Limb (tissue), 2 donors: ENCODE data around the gene SAPCD2.

ENCODE experiments used
- DNase-seq, 2 donors: peaks; one replicate each; pipeline ENCODE4 v3.0.0-alpha.2; 2016; ENCODE audit errors: extremely low spot score in 2 of 2

The SAPCD2 gene

DNA sequence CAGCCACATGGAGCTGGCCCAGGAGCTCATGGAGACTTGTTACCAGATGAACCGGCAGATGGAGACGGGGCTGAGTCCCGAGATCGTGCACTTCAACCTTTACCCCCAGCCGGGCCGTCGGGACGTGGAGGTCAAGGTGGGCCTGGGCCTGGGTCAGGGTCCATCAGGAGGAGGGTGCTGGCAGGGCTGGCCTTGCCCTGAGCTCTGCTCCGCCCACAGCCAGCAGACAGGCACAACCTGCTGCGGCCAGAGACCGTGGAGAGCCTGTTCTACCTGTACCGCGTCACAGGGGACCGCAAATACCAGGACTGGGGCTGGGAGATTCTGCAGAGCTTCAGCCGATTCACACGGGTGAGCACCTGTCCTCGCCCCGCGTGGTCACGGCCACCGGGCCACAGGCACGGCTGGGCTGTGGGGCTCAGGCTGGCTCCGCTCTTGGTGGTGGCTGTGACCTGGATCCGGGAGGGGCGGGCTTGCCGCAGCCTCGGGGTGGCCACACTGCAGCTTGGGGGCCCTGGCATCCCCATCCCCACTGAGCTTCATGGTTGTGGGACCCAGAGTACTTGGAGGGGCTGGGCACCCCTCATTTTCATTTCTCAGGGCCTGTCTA is 37.1 kb upstream of the SAPCD2 start:
- no peak for DNase-seq

DNA sequence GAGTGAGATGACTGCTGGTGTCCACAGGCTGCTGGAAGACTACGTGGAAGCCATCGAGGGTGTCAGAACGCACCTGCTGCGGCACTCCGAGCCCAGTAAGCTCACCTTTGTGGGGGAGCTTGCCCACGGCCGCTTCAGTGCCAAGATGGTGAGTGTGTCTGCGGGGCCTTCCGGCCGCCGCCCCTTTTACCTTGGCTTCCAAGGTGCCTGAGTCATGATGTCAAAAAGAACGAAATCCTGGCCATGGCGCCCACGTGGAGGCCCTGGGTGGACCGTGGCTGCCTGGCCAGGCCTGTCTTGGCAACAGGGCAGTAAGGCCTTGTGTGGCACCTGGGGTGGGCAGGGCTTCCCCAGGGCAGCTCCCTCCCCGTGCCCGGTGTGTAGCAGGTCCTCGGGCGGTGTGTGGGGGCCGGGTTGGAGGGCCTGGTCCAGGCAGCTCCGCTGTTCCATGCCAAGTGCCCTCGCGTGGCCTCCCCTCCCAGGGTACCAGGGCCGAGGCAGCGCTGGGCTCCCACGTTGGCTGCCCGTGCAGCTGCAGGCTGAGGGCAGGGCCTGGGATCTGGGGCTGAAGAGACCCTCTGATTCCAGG is 36.4 kb upstream of the SAPCD2 start:
- DNase-seq: no peak

DNA sequence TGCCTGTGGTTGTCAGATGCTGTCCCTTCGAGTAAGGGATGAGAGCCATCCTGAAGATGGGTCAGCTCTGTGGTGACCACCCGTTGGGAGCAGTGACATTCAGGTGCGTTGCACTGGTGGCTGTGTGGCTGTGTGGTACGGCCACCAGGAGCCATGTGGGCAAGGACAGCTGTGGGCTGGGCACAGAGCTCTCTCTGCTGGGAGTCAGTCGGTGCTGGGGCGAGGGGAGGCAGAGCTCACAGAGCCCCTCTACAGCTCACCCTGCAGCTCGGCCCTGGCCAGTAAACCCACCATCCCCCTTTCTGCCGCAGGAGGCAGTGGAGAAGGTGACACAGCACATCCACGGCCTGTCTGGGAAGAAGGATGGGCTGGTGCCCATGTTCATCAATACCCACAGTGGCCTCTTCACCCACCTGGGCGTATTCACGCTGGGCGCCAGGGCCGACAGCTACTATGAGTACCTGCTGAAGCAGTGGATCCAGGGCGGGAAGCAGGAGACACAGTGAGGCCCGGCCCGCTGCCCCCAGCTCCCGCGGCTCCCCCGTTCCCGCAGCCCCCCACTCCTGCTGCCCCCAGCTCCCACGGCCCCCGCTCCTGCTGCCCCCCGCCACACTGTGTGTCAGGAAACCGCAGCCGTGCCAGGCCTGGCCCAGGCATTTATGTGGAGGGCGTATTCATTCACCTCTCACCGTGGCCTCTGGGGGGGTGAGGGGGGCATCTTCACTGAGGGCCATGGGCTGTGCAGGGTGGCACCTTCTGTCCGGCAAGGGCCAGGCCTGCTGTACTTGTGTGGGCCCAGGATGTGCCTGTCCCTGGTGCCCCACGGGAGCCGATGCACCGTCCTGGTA is 35.7 kb upstream of the SAPCD2 start:
- no peak for DNase-seq

DNA sequence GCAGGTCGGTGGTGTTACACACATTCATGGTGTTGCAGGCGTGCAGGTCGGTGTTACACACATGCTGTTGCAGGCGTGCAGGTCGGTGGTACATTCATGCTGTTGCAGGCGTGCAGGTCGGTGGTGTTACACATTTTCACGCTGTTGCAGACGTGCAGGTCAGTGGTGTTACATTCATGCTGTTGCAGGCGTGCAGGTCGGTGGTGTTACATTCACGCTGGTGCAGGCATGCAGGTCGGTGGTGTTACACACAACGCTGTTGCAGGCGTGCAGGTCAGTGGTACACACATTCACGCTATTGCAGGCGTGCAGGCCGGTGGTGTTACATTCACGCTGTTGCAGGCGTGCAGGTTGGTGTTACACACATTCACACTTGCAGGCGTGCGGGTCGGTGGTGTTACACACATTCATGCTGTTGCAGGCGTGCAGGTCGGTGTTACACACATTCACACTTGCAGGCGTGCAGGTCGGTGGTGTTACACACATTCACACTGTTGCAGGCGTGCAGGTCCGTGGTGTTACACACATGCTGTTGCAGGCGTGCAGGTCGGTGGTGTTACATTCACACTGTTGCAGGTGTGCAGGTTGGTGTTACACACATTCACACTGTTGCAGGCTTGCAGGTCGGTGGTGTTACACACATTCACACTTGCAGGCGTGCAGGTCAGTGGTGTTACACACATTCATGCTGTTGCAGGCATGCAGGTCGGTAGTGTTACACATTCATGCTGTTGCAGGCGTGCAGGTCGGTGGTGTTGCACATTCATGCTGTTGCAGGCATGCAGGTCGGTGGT is 33.0 kb upstream of the SAPCD2 start:
- DNase-seq: no peak

DNA sequence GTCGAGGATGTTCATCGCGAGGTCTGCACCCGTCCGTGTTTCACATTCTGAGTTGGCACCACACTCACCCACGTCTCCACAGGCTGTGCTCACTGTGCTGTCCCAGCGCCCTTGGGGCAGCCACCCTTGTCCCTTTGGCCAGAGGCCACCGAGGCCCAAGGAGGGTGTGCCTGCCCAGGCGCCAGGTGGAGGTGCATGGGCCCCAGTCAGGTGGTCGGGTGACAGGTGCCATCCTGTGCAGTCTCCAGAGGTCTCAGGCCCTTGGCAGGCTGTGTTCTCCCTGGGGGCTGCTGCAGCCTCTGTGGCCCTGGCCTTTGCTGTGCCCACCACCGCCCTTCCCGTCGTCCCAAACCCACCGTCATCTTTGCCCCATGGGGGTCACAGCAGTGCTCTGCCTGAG is 28.9 kb upstream of the SAPCD2 start:
- DNase-seq: no peak

DNA sequence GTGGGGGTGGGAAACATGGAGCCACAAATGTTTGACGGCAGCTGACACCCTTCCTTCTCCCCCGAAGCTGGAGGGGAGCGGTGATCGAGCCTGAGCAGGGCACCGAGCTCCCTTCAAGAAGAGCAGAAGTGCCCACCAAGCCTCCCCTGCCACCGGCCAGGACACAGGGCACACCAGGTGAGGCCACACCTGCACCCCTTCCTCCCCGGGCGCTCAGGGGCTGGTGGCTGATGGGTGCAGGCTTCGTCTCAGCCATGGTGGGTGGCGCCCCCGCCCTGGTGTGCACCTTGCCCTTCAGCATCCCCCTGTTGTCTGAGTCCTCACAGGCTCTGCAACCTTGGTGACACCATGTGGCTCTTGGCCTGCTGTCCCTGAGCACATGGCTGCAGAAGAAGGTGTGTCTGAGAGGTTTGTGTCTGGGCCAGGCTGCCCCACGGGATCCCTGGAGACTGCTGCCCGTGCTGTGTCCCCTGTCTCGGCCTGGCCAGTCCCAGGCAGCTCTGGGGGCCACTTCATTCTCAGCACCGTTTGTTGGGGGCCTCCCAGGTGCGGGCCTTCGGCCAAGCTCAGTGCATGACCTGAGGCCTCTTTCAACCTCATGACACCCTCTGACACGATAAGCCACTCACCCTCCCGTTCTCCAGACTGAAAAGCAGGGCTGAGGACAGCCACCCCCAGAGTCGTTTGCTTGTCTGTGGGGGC is 27.6 kb upstream of the SAPCD2 start:
- no peak for DNase-seq

DNA sequence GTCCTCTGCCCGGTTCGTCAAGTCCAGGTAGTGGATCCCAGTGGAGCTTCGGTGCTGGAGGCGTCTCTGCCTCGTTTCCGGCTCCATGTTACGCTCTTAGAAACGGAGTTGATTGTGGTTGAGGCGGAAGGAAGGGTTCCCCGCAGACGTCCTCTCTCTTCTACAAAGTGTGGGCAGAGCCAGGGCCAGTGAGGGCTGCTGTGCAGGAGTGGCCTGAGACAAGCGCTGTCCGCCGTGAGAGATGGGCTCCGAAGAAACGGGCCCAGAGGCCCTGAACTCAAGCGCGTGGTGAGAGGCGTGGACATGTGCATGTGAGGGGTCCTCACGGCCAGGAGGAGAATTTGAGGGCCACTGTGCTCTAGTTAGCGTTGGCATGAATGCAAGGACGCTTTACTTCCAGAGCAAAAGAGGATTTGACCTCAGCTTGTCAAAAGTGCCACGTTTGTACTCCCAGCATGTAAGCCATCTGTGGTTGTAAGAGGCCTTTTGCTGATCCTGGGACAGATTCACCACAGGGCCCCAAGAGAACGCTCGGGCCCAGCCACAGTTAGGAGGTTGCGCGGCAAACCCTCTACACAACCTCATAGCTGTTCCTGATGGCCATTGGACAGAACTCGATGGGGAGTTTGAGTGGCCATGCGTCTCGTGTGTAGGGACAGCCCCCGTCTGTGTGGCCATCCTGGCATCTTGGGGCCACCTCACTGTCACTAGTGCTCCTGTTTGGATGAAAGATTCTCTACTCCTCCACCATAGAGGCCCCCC is 26.6 kb upstream of the SAPCD2 start:
- no peak for DNase-seq

DNA sequence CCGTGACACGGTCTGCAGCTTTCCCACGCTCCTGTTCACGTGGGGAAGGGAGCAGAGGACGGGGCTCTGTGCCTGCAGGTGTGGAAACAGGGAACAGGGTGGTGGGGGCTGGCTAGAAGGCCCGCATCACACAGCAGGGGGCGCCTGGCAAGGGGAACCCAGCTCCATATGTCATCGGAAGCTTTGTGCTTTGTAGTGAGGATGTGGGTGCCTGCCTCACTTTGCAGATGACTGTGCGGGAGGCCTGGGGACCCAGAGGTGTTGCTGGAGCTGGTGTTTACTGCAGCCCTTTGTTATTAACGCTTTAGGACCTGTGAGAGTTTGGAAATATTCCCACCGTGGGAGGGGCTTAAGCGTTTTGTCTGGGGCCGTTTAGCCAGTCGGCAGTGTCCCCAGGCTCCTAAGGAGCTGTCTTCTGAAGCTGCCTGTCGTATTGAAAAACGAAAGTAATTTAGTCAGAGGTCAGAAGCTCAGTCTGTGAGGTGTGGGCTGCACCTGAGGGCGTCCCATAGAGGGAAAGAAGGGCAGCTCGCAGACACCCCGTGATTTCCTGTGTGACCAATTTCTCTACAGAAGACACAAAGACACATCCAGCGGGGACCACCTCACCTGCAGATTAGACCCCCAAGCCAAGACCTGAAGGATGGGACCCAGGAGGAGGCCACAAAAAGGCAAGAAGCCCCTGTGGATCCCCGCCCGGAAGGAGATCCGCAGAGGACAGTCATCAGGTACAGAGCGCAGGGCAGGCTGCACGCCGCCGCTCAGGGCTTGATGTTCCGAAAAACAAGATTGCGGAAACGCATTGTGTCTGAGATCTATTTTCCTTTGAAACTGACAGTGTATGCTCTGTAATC is 25.5 kb upstream of the SAPCD2 start:
- DNase-seq: no peak

DNA sequence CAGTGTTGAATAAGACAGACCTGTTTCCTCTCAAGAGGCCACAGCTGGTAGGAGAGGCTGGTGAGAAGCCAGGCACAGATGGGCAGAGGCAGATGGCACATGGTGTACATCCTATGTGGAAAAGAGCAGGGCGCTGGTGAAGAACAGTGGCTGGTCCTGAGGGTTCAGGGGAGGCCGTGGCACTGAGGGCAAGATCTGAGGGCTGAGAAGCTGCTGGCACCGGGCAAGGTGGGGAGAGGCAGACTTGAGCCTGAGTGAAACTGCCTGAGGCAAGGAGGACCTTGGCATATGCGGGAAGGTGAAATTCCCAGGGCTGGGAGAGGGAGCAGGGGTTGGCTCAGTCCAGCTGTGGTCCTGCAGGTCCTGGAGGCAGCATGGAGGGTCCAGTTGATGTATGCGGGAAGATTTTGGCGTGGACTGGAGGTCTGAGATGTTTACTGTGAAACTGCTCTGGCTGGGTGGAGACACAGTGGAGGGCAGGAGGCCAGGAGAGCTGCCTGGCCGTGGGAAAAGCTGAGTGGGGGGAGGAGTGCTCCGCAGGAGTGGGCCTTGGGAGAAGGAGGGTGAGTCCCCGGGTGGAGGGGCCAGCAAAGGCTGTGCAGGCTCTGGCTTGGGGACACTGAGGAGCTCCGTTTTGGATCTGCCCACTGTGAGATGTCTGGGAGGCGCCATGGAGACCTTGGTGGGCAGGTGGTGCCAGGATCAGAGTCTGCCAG is 19.0 kb upstream of the SAPCD2 start:
- DNase-seq: no peak

DNA sequence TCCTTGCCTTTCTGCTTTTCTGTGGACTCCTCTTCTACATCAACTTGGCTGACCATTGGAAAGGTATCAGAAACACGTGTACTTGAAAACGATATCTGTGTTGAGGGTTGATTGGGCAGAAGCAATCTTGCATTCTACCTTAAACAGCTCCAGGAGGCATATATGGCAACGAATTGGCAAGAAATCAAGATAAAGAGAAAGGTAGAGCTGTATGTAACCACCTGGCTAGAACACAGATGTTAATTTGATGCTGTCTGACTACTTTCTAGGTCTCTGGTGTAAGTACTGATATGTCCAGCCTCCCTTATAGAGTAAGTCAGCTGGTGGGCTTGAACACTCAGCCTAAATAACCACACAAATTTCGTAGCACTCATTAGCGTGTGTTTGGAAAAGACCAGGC is 17.8 kb upstream of the SAPCD2 start:
- DNase-seq: no peak

DNA sequence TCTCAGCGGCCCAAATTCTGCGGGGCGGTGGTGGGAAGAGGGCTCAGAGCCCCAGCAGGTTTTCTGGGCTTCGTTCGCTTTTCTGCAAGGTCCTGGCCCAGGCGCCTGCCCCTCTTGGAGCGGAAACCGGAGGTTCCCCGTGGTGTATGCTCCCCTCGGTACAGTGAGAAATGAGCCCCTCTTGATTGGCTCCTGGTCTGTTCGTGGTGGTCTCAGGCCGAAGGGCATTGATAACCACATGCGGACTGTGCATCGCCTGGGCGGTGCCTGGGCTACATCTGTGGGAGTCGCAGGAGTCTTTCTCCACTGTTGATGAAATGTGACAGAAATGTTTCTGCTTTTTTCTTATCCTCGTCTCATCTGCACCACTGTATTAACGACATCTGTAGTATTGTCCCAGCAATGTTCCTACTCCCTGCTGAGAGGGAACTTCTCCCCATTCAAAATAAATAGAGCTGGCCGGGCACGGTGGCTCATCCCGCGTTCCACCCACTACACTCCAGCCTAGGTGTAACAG is 17.1 kb upstream of the SAPCD2 start:
- DNase-seq: no peak

DNA sequence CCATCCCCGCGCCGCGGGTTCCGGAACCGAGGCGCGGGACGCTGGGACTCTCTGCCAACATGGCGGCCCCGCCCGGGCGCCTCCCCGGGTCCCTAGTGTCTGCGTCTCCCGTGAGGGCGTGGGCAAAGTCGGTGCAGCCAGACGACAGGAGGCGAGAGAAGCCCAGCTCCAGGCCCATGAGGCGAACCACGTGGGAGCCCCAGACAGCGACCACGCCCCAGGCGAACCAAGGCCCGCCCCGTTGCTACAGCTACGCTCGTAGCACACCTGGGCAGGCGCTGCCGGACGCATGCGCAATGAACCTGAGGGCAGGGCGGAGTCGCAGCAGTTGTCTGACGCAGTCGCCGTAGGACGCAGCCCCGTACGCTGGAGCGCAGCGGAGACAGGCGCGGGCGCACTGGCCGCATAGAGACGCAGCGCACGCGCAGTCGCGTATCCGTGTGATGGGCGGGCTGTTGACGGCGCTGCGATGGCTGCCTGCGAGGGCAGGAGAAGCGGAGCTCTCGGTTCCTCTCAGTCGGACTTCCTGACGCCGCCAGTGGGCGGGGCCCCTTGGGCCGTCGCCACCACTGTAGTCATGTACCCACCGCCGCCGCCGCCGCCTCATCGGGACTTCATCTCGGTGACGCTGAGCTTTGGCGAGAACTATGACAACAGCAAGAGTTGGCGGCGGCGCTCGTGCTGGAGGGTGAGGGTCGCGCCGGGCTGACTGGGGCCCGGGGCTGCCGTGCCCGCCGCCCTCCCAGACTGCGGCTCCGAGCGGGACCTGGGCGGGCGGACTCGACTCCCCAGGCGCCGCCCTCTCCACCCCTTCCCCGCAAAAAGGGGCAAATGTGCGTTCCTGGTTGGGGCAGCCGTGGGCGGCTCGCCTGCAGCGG is 16.4 kb upstream of the SAPCD2 start, which contains the start of gene MAN1B1:
MAN1B1 (plus strand) TSS at position 455 of the 878 bp plus-strand sequence; CDS start at position 470, 15 bp downstream.
- peak; percentile 97 to 98 for DNase-seq

DNA sequence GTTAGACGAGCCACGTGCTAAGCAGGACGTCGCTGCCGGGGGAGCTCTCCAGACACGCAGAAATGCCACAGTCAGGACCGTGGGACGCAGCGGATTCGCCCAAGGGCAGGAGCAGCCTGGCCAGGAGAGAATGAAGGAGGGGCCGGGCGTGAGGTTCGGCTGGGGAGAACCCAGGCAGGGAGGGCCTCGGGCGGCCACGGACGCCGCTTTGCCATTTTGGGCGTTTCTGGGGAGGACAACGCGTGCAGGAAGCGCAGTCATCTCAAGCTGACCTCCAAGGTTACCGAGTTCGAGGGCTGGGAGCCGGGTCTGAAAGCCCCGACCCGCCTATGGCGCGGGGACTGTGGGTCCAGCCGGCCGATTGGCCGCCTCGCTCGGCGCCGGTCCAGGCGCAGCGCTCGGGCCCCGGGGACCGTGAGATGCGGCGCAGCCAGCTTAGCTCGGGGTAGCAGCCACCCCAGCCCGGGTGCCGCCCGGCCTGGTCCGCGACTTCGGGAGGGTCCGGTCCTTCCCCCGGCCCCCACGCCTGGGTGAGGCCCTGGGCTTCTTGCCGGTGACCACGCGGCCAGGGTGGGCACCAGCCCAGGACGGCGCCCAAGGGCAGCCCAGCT is 15.7 kb upstream of the SAPCD2 start:
- DNase-seq: peak in 1 of 2 donors; percentile 56

DNA sequence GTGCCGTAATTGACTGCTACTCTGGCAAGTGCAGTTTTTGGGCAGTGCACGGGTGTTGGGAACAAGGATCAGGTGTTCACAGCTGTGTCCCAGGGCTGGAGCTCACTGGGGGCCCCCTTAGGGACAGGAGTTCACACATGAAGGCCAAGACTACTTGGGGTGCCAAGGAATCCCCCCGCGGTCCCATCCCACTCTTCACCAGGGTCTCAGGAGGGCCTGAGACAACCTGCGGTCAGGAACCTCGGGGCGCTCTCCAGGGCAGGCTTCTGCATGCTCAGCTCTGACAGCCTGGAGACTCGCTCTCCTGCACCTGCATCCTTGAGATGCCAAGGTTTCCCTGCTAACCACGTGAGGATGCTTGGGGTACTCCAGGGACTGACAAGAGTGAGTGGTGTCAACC is 14.2 kb upstream of the SAPCD2 start:
- DNase-seq: no peak

DNA sequence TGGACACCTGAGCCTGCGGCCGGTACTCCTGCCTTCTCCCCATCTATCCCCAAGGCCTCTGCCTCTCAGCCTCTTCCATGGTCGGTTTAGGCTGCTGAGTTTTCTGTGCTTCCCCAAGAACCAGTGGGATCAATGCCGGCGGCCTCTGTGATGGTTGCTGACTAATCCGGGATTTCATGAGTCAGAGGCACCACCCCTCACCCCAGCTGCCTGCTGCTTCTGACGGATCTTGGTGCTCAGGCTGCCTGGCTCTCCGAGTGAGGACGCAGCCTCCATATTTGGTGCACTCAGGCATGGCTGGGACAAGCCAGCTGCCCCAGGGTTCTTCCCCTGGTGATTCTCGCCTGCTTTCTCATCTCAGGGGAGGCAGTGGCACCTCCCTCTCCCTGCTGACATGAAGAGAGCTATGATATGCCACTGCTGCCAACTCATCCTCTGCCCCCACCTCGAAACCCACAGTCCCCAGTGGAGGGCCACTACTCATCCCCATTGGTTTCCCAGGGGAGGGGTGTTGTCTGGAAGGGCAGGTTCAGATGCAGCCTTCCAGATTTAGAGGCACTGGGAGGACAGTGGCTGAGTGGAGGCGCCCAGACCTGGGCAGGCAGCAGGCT is 13.1 kb upstream of the SAPCD2 start:
- no peak for DNase-seq

DNA sequence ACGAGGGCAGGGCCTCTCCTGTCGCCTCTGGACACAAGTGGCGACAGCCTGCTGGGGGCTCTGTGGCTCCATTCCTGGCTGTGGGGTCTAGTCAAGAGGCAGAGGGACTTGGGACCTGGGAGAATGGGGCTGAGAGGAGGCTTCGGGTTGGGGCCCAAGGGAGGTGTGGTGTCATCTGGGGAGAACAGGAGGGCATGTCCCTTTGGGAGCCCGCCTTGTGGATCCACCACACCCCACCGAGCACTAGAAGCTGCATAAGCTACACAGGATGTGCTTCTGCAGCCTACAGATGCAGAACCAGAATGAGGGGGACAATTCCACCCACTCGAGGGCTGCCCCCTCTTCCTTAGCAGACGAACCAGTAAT is 12.6 kb upstream of the SAPCD2 start:
- DNase-seq: no peak
